Pancreas (tissue), 10 donors: ENCODE data around the gene DNMBP. TPM values are rescaled to one million over a fixed set of nuclear protein-coding genes. Genes with fewer than 3 reads are reported as not detected.
"Not testable (repeated sequence)": the region's sequence is repeated elsewhere in the genome, so short reads cannot be mapped to it uniquely, and the experiment has no call there.

Experiments used
- ATAC-seq, 4 donors: fragments of 200-7000 bp; cut with Tn5 transposase; one replicate each; pipeline versions ENCODE4 v1.8.0 to v1.9.1; 2020; ENCODE audit warnings: mild to moderate bottlenecking in 4 of 4, moderate library complexity in 4 of 4
- DNase-seq, 6 donors: peaks; one replicate each; pipeline ENCODE4 v3.0.0-alpha.2; 2020
- FAIRE-seq: peaks from 2 replicates; lab custom pipeline; 2012; peaks lifted over from hg19 to GRCh38; lab: Jason Lieb, UNC
- H3K27ac ChIP-seq, 4 donors: fragments of 200-600 bp; sonication (generic); 1 replicate in 3 of 4; 2 replicates in 1 of 4; pipeline versions ENCODE4 v1.5.0 to v1.8.0; 2020
- H3K27me3 ChIP-seq, 4 donors: fragments of 200-600 bp; one replicate each; pipeline ENCODE4 v1.8.0; 2021
- H3K36me3 ChIP-seq, 3 donors: fragments of 200-600 bp; sonication (generic) in 1 of 3; one replicate each; pipeline versions ENCODE4 v1.5.0 to v1.8.0; 2020 to 2021
- H3K4me1 ChIP-seq, 3 donors: fragments of 200-600 bp; one replicate each; pipeline ENCODE4 v1.8.0; 2021
- H3K4me3 ChIP-seq, 4 donors: fragments of 200-600 bp; sonication (generic) in 2 of 4; one replicate each; pipeline versions ENCODE4 v1.5.0 to v1.8.0; 2020 to 2021
- H3K9me3 ChIP-seq, 4 donors: fragments of 200-600 bp; one replicate each; pipeline ENCODE4 v1.8.0; 2021
- WGBS, 2 donors: extraction: QIAGEN DNeasy Blood & Tissue Kit; methylation state at CpG; one replicate each; pipeline ENCODE4 v1.1.7; 2013; 5-methylcytosine and 5-hydroxymethylcytosine counted together
- intact Hi-C, 3 donors: fragments of 100-400 bp; cut with DNase I; formaldehyde crosslinking; loops; one replicate each; pipeline versions ENCODE4 v1.11.1 to v1.14.2; 2022
- polyA plus RNA-seq, 2 donors: library from polyadenylated mRNA; stranded (reverse); fragments of 200-250 nt; gene quantifications; one replicate each; pipeline ENCODE4 v1.2.3, GENCODE V29; 2013
- total RNA-seq, 6 donors: library from RNA; stranded (reverse); fragmentation: NEBNext Ultra II Directional in 4 of 6; extraction: Animal tissue kit (Norgen Biotek cat#: 25700) in 4 of 6; gene quantifications; one replicate each; pipeline versions ENCODE4 v1.2.1 to v1.2.4, GENCODE V29; 2021 to 2023
- TF ChIP-seq, protein P1 (sequence below), 4 donors: fragments of 200-600 bp; sonication (generic) in 3 of 4; IDR thresholded peaks; one replicate each; pipeline versions ENCODE4 v1.5.0 to v1.8.0; 2021; ENCODE audit warnings: antibody characterized with exemption in 4 of 4
- donor health status: healthy with polysubstance abuse.
- donor health status: DM: no; HTN: no; CAD: no; lungs with moderate emphysema.
- donor health status: DM: no; HTN: no; CAD: no.
- donor health status: control.
- donor health status: control.
- donor health status: Bipolar disorder and iron deficiency.
- donor health status: DM: yes; HTN: yes; CAD: no.
- donor health status: DM: no; HTN: no; CAD: no.
- donor health status: DM: no; HTN: no; CAD: no.
- donor health status: DM: yes; HTN: yes; CAD: no.

The DNMBP gene
- total and polyA plus RNA-seq, 8 donors = 8.9 to 17.9 (median 11.2) TPM

DNA sequence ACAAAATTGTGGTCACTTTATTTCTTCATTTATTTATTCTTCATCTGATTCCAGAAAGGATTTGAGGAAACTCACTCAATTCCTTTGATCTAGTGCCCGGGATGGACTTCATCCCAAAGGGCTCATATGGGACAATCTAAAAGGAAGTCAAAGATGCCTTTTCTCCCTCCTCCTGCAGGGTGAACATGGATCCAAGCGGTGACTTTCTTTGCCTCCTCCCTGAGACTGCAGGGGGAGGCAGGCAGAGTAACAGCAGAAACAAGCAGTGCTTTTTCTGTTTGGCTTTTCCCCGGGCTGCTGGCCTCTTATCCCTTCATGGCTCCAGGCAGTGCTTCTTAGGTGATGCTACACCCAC is 10.0 kb upstream of the DNMBP start:
- H3K27ac ChIP-seq = no peak overlapping the region
- H3K36me3 ChIP-seq = no peaks in the 10 kb centered on the region
- ATAC-seq = no peak
- intact Hi-C loops = no loop called here
- no peaks in the 10 kb centered on the region for H3K9me3 ChIP-seq
- no peaks in the 10 kb centered on the region for H3K4me1 ChIP-seq
- no peak for DNase-seq
- 45 to 56% methylated on average over 3 of the region's 3 CpGs for WGBS, 2 donors
- TF ChIP-seq, protein P1, sequence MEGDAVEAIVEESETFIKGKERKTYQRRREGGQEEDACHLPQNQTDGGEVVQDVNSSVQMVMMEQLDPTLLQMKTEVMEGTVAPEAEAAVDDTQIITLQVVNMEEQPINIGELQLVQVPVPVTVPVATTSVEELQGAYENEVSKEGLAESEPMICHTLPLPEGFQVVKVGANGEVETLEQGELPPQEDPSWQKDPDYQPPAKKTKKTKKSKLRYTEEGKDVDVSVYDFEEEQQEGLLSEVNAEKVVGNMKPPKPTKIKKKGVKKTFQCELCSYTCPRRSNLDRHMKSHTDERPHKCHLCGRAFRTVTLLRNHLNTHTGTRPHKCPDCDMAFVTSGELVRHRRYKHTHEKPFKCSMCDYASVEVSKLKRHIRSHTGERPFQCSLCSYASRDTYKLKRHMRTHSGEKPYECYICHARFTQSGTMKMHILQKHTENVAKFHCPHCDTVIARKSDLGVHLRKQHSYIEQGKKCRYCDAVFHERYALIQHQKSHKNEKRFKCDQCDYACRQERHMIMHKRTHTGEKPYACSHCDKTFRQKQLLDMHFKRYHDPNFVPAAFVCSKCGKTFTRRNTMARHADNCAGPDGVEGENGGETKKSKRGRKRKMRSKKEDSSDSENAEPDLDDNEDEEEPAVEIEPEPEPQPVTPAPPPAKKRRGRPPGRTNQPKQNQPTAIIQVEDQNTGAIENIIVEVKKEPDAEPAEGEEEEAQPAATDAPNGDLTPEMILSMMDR (IDR thresholded peaks at IDR 0.05) = no peak
- no peak overlapping the region for H3K4me3 ChIP-seq
- no peak for FAIRE-seq
- no peaks in the 10 kb centered on the region for H3K27me3 ChIP-seq

DNA sequence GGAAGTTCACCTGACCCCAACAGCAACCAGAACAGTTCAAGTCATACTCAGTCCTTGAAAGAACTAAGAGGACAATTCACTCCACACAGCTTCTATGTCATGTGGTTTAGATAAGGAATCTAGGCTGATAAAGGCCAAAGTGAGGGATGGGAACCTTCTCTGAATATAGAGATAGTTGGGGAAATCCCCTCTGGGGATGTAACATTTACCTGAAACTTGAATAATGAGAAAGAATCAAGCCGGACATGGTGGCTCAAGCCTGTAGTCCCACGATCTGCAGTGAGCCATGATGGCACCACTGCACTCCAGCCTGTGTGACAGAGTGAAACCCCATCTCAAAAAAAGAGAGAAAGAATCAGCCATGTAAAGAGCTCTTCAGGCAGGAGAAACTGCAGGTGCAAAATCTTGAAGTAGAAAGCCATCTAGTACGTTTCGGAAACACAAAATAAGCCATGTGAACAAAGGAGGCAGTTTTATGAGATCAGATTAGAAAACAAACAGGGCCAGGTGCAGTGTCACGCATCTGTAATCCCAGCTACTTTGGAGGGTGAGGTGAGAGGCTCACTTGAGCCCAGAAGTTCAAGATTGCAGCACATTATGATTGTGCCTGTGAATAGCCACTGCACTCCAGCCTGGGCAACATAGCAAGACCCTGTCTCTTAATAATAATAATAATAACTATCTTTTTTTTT is 4.5 kb upstream of the DNMBP start:
- intact Hi-C loops = no loop called here
- H3K9me3 ChIP-seq = no peaks in the 10 kb centered on the region
- no peaks in the 10 kb centered on the region for H3K27me3 ChIP-seq
- 73 to 80% methylated on average over 5 of the region's 5 CpGs for WGBS, 2 donors
- H3K27ac ChIP-seq = no peak overlapping the region
- ATAC-seq (no peak), FAIRE-seq (no peak), DNase-seq (no peak)
- H3K4me3 ChIP-seq = no peak overlapping the region
- H3K36me3 ChIP-seq = no peaks in the 10 kb centered on the region
- H3K4me1 ChIP-seq = no peaks in the 10 kb centered on the region
- TF ChIP-seq, protein P1 (IDR thresholded peaks at IDR 0.05) = no peak

DNA sequence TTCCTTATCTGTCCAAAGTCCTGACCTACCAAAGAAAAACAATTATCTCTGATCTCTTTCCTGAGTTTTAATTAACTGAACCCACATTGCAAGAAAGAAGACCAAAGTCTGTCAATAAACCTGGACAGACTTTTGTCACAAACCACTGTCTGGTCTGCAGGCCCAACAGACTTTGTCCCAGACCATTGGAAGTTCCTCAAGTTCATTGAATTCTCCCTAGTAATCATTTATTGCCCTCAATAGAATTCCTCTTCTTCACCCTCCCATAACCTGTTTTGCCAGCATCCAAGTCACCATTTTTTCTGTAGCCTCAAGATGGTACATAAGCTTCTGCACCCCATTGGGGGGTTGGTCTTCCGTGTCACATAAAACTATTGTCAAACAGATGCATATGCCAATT is 3.9 kb upstream of the DNMBP start:
- H3K27ac ChIP-seq = no peak overlapping the region
- no peaks in the 10 kb centered on the region for H3K27me3 ChIP-seq
- no peak for DNase-seq
- no peaks in the 10 kb centered on the region for H3K36me3 ChIP-seq
- no peak overlapping the region for H3K4me3 ChIP-seq
- FAIRE-seq = no peak
- ATAC-seq = no peak
- H3K4me1 ChIP-seq = peaks cover 0 to 5% (median 1%) of the 10 kb centered on the region in 3 donors
- TF ChIP-seq, protein P1 (IDR thresholded peaks at IDR 0.05) = no peak
- intact Hi-C loops = no loop called here
- WGBS, 2 donors = 76 to 77% methylated on average over 1 of the region's 1 CpG
- no peaks in the 10 kb centered on the region for H3K9me3 ChIP-seq

DNA sequence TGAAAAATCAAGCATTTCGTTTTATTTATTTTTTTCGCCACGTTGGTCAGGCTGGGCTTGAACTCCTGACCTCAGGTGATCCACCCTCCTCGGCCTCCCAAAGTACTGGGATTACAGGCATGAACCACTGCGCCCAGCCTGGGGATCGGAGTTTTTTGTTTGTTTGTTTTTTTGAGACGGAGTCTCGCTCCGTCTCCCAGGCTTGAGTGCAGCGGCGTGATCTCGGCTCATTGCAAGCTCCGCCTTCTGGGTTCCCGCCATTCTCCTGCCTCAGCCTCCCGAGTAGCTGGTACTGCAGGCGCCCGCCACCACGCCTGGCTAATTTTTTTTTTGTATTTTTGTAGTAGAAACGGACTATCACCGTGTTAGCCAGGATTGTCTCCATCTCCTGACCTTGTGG is 2.2 kb upstream of the DNMBP start:
- H3K36me3 ChIP-seq, H3K27me3 ChIP-seq, H3K4me3 ChIP-seq, ATAC-seq, FAIRE-seq, intact Hi-C loops, DNase-seq, H3K27ac ChIP-seq, H3K9me3 ChIP-seq: not testable (repeated sequence)
- 87 to 89% methylated on average over 20 of the region's 20 CpGs for WGBS, 2 donors
- peaks cover 6 to 16% (median 7%) of the 10 kb centered on the region in 3 donors for H3K4me1 ChIP-seq

DNA sequence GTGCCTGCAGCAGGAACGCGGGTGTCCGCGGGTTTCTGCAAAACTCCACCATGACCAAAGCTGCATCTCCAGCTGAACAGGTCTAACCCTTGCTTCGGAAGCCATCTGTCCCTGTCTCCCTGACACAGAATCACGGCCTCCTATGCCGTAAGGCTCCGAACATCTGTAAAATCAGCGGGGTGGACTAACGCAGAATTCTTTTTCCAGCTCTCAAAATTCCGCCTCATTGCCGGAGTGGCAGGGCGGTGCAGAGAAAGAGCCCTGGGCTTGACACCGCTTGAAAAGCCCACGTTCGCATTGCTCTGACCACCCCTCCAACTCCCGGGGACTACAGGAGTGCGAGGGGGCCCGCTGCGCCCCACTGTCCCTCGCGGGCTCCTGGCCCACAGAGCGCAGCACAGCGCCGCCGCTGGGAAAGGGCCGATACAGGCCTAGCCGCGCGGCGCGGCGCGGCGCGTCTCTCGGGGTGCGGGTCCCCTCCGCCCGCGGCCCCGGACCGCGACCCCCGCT is 409 bp downstream of the DNMBP start:
- Histone ChIP-seq H3K4me1 (peaks cover 6 to 16% (median 7%) of the 10 kb centered on the region in 3 donors), H3K27me3 (no peaks in the 10 kb centered on the region), H3K4me3 (peak overlapping the region; percentile 49 to 71 (median 60)), H3K9me3 (no peaks in the 10 kb centered on the region), H3K27ac (peak overlapping the region in 3 of 4 donors; percentile 26 to 44 (median 39)), H3K36me3 (no peaks in the 10 kb centered on the region)
- FAIRE-seq (no peak), ATAC-seq (peak; percentile 75 to 88 (median 86)), DNase-seq (peak in 4 of 6 donors; percentile 9 to 86 (median 38))
- WGBS, 2 donors = 0 to 1% methylated on average over 26 to 45 of the region's 45 CpGs
- intact Hi-C loops = loop anchor here in 1 of 3 donors (10.0 kb wide), 1 partner anchor 95 kb away; no protein-coding TSS in a partner anchor
- TF ChIP-seq, protein P1 (IDR thresholded peaks at IDR 0.05) = no peak
